Femur (tissue), 1 donor: ENCODE measurements around the gene HNRNPA2B1.
A peak's percentile ranks its signal among the peaks of the same experiment; 100 is the strongest.
"Not testable (repeated sequence)": the region's sequence is repeated elsewhere in the genome, so short reads cannot be mapped to it uniquely, and the experiment has no call there.

ENCODE experiments used
- DNase-seq: peaks from one replicate; pipeline ENCODE4 v3.0.0-alpha.2; 2017

Gene HNRNPA2B1

GRCh38 chr7:26160896-26161295, 39.6 kb downstream of the HNRNPA2B1 start:
- DNase-seq, result no peak

- no peak for DNase-seq
Observed at GRCh38 chr7:26159243-26159642, 41.3 kb downstream of the HNRNPA2B1 start.

- no peak for DNase-seq
Observed at GRCh38 chr7:26157520-26158105, 42.9 kb downstream of the HNRNPA2B1 start.

- DNase-seq, result no peak
Observed at GRCh38 chr7:26156451-26157420, 43.8 kb downstream of the HNRNPA2B1 start.

- no peak for DNase-seq
Observed at GRCh38 chr7:26155531-26156375, 44.8 kb downstream of the HNRNPA2B1 start.

- DNase-seq, result no peak
Observed at GRCh38 chr7:26153823-26154783, 46.4 kb downstream of the HNRNPA2B1 start.

- no peak for DNase-seq
Observed at GRCh38 chr7:26153241-26153822, 47.2 kb downstream of the HNRNPA2B1 start.

- not testable (repeated sequence) for DNase-seq
Observed at GRCh38 chr7:26152782-26153240, 47.7 kb downstream of the HNRNPA2B1 start.

- DNase-seq, result peak; percentile 61
Observed at GRCh38 chr7:26151953-26152781, 48.4 kb downstream of the HNRNPA2B1 start, which contains the start of gene NFE2L3. Gene NFE2L3 (plus strand): TSS chr7:26152198. CDS start chr7:26152499, 301 bp downstream.

GRCh38 chr7:26151650-26151952, 48.9 kb downstream of the HNRNPA2B1 start:
- DNase-seq, result no peak

GRCh38 chr7:26151096-26151495, 49.5 kb downstream of the HNRNPA2B1 start:
- DNase-seq, result no peak

- no peak for DNase-seq
Observed at GRCh38 chr7:26149391-26149977, 51.1 kb downstream of the HNRNPA2B1 start.

- not testable (repeated sequence) for DNase-seq
Observed at GRCh38 chr7:26148307-26148700, 52.2 kb downstream of the HNRNPA2B1 start.

- not testable (repeated sequence) for DNase-seq
Observed at GRCh38 chr7:26147646-26148306, 52.8 kb downstream of the HNRNPA2B1 start.

- DNase-seq, result no peak
Observed at GRCh38 chr7:26147030-26147429, 53.5 kb downstream of the HNRNPA2B1 start.

- no peak for DNase-seq
Observed at GRCh38 chr7:26145238-26145637, 55.3 kb downstream of the HNRNPA2B1 start.

- no peak for DNase-seq
Observed at GRCh38 chr7:26144184-26145080, 56.1 kb downstream of the HNRNPA2B1 start.

- no peak for DNase-seq
Observed at GRCh38 chr7:26143298-26144048, 57.1 kb downstream of the HNRNPA2B1 start.
